Measurements from ENCODE around the gene TEF. TPM values are rescaled to one million over a fixed set of nuclear protein-coding genes. Genes with fewer than 3 reads are reported as not detected.

Gene TEF
- polyA plus RNA-seq, 1 of the 3 experiments (the other 2 are of a cell fraction), result 3.6 TPM

GRCh38 chr22:41355895-41356294 is 25.8 kb upstream of the TEF start (continued):
- TF ChIP-seq REST (IDR thresholded peaks at IDR 0.05; ENCODE audit: low read depth, low read length), result no peak
- no peak for TF ChIP-seq YY1 (IDR thresholded peaks at IDR 0.05; ENCODE audit: low read depth)
- TF ChIP-seq SMC3 (IDR thresholded peaks at IDR 0.05; ENCODE audit: low read depth, low read length), result no peak
- TF ChIP-seq TEAD4 (IDR thresholded peaks at IDR 0.05; ENCODE audit: borderline replicate concordance, insufficient read depth), result no peak

GRCh38 chr22:41356430-41357028 is 25.2 kb upstream of the TEF start:
- Histone ChIP-seq H3K36me3 (replicated peaks in 1 of 2; ENCODE audit: control insufficient read depth in 1 of 2, insufficient read depth in 2 of 2, low read length in 1 of 2) (peaks cover 0 to 10% of the 10 kb centered on the region in 2 experiments), H3K9me2 (no peaks in the 10 kb centered on the region), H3K4me3 (ENCODE audit: low read depth in 2 of 2, low read length in 1 of 2) (no peak overlapping the region), H3F3A (replicated peaks; ENCODE audit: insufficient read depth) (no peaks in the 10 kb centered on the region), H3K9ac (no peak overlapping the region), H3K27ac (ENCODE audit: low read depth in 2 of 2, low read length in 1 of 2) (no peak overlapping the region), H3K4me1 (ENCODE audit: control insufficient read depth in 1 of 2, insufficient read depth in 2 of 2, low read depth in 1 of 2, low read length in 1 of 2) (no peaks in the 10 kb centered on the region), H3K4me2 (no peak overlapping the region), H4K20me1 (ENCODE audit: insufficient read depth) (no peaks in the 10 kb centered on the region), H2AFZ (ENCODE audit: low read depth) (no peak overlapping the region), H3K79me2 (ENCODE audit: insufficient read depth) (no peaks in the 10 kb centered on the region), H3K27me3 (ENCODE audit: insufficient read depth) (no peaks in the 10 kb centered on the region), H3K9me3 (no peaks in the 10 kb centered on the region)
- ChIA-PET CTCF (no interaction called here), POLR2A (no interaction called here)
- TF ChIP-seq MXI1 (IDR thresholded peaks at IDR 0.05; ENCODE audit: low read depth, low read length) (no peak), POLR2AphosphoS5 (IDR thresholded peaks at IDR 0.05; ENCODE audit: low read depth, low read length) (no peak), GABPA (IDR thresholded peaks at IDR 0.05; ENCODE audit: low read depth) (no peak)
- no peak for DNase-seq
- no CpG with 5 or more reads among the region's 25 CpGs for WGBS (ENCODE audit: low lambda C conversion rate)

- CTCF ChIA-PET, result no interaction called here
- no peak overlapping the region for H3K9ac ChIP-seq
- peaks cover 0 to 10% of the 10 kb centered on the region in 2 experiments for H3K36me3 ChIP-seq (replicated peaks in 1 of 2; ENCODE audit: control insufficient read depth in 1 of 2, insufficient read depth in 2 of 2, low read length in 1 of 2)
- TF ChIP-seq FOSL2 (IDR thresholded peaks at IDR 0.05; ENCODE audit: borderline replicate concordance, low read depth) (no peak), GABPA (IDR thresholded peaks at IDR 0.05; ENCODE audit: low read depth) (no peak), ELF1 (IDR thresholded peaks at IDR 0.05) (no peak), ZBTB33 (IDR thresholded peaks at IDR 0.05; ENCODE audit: borderline replicate concordance, low read depth) (no peak), JUND (IDR thresholded peaks at IDR 0.05) (no peak), YY1 (IDR thresholded peaks at IDR 0.05; ENCODE audit: low read depth) (no peak), TAF1 (IDR thresholded peaks at IDR 0.05; ENCODE audit: borderline replicate concordance, low read depth, low read length) (no peak), CTCF (IDR thresholded peaks at IDR 0.05) (no peak), EZH2phosphoT487 (IDR thresholded peaks at IDR 0.05; ENCODE audit: borderline replicate concordance, low read depth) (no peak), RXRA (IDR thresholded peaks at IDR 0.05; ENCODE audit: borderline replicate concordance, low read depth) (no peak), MXI1 (IDR thresholded peaks at IDR 0.05; ENCODE audit: low read depth, low read length) (no peak)
- TF ChIP-seq, protein P1, sequence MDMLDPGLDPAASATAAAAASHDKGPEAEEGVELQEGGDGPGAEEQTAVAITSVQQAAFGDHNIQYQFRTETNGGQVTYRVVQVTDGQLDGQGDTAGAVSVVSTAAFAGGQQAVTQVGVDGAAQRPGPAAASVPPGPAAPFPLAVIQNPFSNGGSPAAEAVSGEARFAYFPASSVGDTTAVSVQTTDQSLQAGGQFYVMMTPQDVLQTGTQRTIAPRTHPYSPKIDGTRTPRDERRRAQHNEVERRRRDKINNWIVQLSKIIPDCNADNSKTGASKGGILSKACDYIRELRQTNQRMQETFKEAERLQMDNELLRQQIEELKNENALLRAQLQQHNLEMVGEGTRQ (IDR thresholded peaks at IDR 0.05; ENCODE audit: borderline replicate concordance, low read depth, low read length), result no peak
These were observed 24.6 kb upstream of the TEF start for GRCh38 chr22:41357191-41357590.

More at GRCh38 chr22:41357191-41357590, 24.6 kb upstream of the TEF start:
- no peaks in the 10 kb centered on the region for H3K9me3 ChIP-seq
- no peak overlapping the region for H3K4me3 ChIP-seq (ENCODE audit: low read depth in 2 of 2, low read length in 1 of 2)
- H3K9me2 ChIP-seq, result no peaks in the 10 kb centered on the region
- H3K27ac ChIP-seq (ENCODE audit: low read depth in 2 of 2, low read length in 1 of 2), result no peak overlapping the region
- H4K20me1 ChIP-seq (ENCODE audit: insufficient read depth), result no peaks in the 10 kb centered on the region
- POLR2A ChIA-PET, result no interaction called here
- no peaks in the 10 kb centered on the region for H3F3A ChIP-seq (replicated peaks; ENCODE audit: insufficient read depth)
- DNase-seq, result no peak
- H3K4me2 ChIP-seq, result no peak overlapping the region
- no peaks in the 10 kb centered on the region for H3K4me1 ChIP-seq (ENCODE audit: control insufficient read depth in 1 of 2, insufficient read depth in 2 of 2, low read depth in 1 of 2, low read length in 1 of 2)
- no peaks in the 10 kb centered on the region for H3K27me3 ChIP-seq (ENCODE audit: insufficient read depth)
- WGBS (ENCODE audit: low lambda C conversion rate), result 100% methylated on average over 3 of the region's 16 CpGs
- H2AFZ ChIP-seq (ENCODE audit: low read depth), result no peak overlapping the region
- H3K79me2 ChIP-seq (ENCODE audit: insufficient read depth), result no peaks in the 10 kb centered on the region

Measured in SK-N-SH (cell line).